Skeletal muscle satellite cell (primary cell): ENCODE data around the gene USP35.

Experiments
- H3K27me3 ChIP-seq: 2 replicates; pipeline ENCODE4 v1.7.0; 2013; ENCODE audit warnings: low read length; ENCODE audit not compliant: control insufficient read depth, insufficient read depth
- H3K36me3 ChIP-seq: 2 replicates; pipeline ENCODE4 v1.7.0; 2013; ENCODE audit warnings: mild to moderate bottlenecking, control low read depth, low read length; ENCODE audit not compliant: insufficient read depth
- H3K4me1 ChIP-seq: 2 replicates; pipeline ENCODE4 v1.7.0; 2013; ENCODE audit warnings: low read length; ENCODE audit not compliant: control insufficient read depth, insufficient read depth
- H3K4me2 ChIP-seq: 2 replicates; pipeline ENCODE4 v1.7.0; 2013; ENCODE audit warnings: mild to moderate bottlenecking, low read length
- H3K4me3 ChIP-seq: 2 replicates; pipeline ENCODE4 v1.7.0; 2013; ENCODE audit warnings: low read length
- H3K9ac ChIP-seq: 2 replicates; pipeline ENCODE4 v1.7.0; 2013; ENCODE audit warnings: mild to moderate bottlenecking, low read depth, low read length, moderate library complexity
- H3K9me3 ChIP-seq: replicated peaks from 2 replicates; pipeline ENCODE4 v1.7.0; 2013; ENCODE audit warnings: mild to moderate bottlenecking, control low read depth, low read length

USP35 gene

DNA sequence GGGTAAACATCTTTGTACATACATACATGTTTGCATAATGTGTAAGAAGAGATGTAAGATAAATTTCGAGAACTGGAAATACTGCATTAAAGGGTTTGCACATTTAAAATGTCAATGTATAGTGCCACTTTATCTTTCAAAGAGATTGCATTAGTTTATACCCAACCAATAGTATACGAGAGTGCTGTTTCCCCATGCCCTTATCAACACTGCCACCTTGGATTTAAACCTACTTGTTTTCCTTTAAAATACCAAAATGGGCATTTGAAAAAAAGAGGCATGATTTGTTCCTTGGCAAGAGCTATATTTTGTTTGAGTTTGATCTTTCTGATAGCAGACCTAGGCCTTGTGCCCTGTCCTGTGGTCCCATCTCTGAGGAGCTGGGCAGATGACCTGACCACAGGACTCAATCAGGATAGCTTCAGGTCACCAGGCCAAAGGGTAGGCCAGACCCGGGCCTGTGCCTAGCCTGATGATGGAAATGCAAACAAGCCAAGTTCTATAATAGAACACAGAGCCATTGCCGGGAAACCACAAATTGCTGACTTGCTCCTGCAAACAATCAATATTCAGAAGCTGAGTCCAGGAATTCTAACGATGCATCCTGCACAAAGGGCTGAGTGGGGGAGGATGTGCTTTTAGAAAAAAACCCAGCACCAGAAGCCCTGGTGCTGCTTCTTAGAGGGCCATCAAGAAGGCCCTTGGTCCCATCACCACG lies 32.4 kb upstream of the USP35 start:
- no peaks in the 10 kb centered on the region for H3K9me3 ChIP-seq
- H3K4me1 ChIP-seq = no peaks in the 10 kb centered on the region
- H3K36me3 ChIP-seq = no peaks in the 10 kb centered on the region
- no peaks in the 10 kb centered on the region for H3K27me3 ChIP-seq
- H3K4me2 ChIP-seq = no peak overlapping the region
- H3K4me3 ChIP-seq = no peak overlapping the region
- H3K9ac ChIP-seq = no peak overlapping the region

DNA sequence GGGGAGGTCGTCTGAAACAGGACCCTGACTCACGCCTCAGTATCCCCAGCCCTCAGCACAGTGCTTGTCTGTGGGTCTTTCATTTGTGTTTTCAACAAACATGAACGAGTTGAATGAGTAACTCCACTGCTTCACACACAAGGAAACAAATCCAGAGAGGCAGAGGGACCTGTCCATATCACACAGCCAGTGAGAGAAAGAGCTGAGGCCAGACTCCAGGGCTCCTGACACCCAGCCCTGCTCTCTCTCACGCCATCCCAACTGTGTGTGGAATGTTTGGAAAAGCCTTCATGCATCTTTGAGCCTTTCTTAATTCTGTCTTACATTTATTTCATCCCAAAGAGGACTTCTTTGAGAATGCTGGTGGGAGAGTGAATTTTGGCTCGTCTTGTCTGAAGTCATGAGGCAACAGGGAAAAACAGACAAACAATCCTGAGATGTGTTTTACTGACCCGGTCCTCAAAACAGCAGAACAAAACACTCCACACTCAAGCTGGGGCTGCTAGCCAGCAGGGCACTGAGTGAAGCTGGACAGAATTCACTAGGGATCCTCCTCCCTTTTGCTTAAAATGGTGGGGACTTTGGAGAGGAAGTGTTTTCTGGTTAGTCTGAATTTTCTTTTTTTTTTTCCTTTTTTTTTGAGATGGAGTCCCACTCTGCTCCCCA lies 29.6 kb upstream of the USP35 start:
- no peak overlapping the region for H3K4me3 ChIP-seq
- no peak overlapping the region for H3K9ac ChIP-seq
- H3K4me2 ChIP-seq = no peak overlapping the region
- no peaks in the 10 kb centered on the region for H3K27me3 ChIP-seq
- peaks cover 4% of the 10 kb centered on the region for H3K4me1 ChIP-seq
- no peaks in the 10 kb centered on the region for H3K36me3 ChIP-seq
- H3K9me3 ChIP-seq = no peaks in the 10 kb centered on the region

DNA sequence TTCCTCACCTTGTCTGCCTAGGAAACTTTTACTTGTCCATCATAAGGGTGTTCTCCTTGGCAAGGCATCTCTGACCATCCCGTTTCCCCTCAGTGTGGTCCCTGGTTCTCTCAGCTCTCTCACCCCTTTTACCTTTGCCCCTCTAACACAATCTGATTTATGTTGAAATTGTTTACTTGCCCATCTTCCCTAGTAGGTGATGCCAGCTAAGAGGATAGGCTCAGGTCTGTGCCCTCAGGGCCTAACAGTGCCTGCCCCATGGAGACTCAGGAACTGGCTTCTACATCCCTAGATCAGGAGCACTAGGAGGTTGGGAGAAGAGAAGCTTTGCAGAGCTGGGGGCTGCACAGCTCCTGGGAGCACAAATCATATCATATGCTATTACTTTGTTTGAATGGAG lies 28.2 kb upstream of the USP35 start:
- no peak overlapping the region for H3K4me3 ChIP-seq
- H3K27me3 ChIP-seq = no peaks in the 10 kb centered on the region
- H3K4me1 ChIP-seq = peaks cover 4% of the 10 kb centered on the region
- no peaks in the 10 kb centered on the region for H3K36me3 ChIP-seq
- H3K9me3 ChIP-seq = no peaks in the 10 kb centered on the region
- H3K4me2 ChIP-seq = no peak overlapping the region
- H3K9ac ChIP-seq = no peak overlapping the region

DNA sequence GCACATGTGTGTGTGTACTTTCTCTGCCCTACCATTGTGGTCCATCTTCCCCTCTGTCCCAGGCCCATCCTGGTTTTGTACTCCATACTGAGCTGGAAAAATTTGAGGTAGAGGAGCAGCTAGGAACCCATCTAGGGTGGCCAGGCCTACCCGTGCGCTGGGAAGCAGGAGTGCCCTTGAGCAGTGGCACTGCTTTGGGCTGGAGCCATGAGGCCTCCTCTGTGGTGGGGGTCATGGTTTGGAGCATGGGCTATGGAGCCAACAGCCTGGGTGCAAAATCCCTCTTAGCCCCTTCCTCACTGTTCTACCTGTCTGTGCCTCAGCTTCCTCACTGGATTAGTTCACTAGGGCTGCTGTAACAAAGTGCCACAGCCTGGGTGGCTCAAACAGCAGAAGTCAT lies 27.4 kb upstream of the USP35 start:
- no peak overlapping the region for H3K4me3 ChIP-seq
- H3K36me3 ChIP-seq = no peaks in the 10 kb centered on the region
- H3K27me3 ChIP-seq = no peaks in the 10 kb centered on the region
- no peaks in the 10 kb centered on the region for H3K9me3 ChIP-seq
- peaks cover 4% of the 10 kb centered on the region for H3K4me1 ChIP-seq
- no peak overlapping the region for H3K9ac ChIP-seq
- H3K4me2 ChIP-seq = no peak overlapping the region

DNA sequence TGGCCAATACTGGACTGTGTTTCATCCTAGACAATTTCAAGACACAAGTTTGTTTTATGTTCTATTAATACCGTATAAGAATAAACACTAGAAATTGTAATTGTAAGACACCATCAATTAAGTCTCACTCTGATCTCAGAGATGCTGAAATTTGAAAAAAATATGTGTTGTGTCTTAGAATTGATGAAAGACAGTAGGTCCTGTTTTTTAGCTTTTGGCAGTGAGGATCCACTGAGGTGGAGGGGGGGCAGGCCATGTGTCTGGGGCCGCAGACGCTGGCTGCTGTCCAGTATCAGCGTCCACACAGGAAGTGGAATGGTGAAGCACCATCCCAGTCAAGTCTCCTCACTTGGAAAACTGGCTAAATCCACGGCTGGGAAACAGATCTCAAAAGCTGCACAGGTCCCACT lies 26.8 kb upstream of the USP35 start:
- Histone ChIP-seq H3K27me3 (no peaks in the 10 kb centered on the region), H3K4me3 (no peak overlapping the region), H3K36me3 (no peaks in the 10 kb centered on the region), H3K4me2 (no peak overlapping the region), H3K9me3 (no peaks in the 10 kb centered on the region), H3K4me1 (peaks cover 4% of the 10 kb centered on the region), H3K9ac (no peak overlapping the region)

DNA sequence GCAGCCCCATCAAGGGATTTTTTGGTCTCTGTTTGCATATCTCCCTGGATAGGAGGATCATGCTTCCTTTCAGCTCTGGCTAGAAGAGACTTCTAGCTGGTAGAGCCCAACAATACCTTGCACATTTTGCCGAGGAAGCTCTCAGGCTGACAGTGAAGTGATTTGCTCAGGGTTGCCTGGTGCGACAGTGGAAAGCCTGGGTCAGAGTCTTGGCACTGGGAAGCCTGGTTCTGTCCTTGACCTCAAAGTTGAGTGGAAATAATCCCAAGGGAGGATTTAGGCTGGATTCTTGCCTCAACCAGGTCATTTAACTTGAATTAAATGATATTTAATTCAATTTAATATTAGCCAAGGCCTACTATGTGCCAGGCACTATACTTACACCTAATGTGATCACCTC lies 24.9 kb upstream of the USP35 start:
- H3K36me3 ChIP-seq = no peaks in the 10 kb centered on the region
- H3K9me3 ChIP-seq = no peaks in the 10 kb centered on the region
- H3K9ac ChIP-seq = no peak overlapping the region
- H3K4me1 ChIP-seq = peaks cover 19% of the 10 kb centered on the region
- no peaks in the 10 kb centered on the region for H3K27me3 ChIP-seq
- H3K4me2 ChIP-seq = no peak overlapping the region
- no peak overlapping the region for H3K4me3 ChIP-seq

DNA sequence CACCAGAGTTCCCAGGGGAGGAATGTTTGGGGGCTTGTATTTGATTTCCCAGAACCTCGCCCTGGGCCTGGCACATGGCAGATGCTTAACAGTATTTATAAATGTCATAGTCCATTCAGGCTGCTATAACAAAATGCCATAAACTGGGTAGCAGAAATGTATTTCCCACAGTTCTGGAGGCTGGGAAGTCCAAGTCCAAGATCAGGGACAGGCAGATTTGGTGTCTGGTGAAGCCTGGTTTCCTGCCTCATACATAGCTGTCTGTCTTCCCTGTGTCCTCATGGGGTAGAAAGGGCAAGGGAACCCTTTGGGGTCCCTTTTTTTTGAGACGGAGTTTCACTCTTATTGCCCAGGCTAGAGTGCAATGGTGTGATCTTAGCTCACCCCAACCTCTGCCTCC lies 24.2 kb upstream of the USP35 start:
- Histone ChIP-seq H3K4me2 (no peak overlapping the region), H3K9me3 (no peaks in the 10 kb centered on the region), H3K36me3 (no peaks in the 10 kb centered on the region), H3K4me1 (peaks cover 24% of the 10 kb centered on the region), H3K27me3 (no peaks in the 10 kb centered on the region), H3K4me3 (no peak overlapping the region), H3K9ac (no peak overlapping the region)

DNA sequence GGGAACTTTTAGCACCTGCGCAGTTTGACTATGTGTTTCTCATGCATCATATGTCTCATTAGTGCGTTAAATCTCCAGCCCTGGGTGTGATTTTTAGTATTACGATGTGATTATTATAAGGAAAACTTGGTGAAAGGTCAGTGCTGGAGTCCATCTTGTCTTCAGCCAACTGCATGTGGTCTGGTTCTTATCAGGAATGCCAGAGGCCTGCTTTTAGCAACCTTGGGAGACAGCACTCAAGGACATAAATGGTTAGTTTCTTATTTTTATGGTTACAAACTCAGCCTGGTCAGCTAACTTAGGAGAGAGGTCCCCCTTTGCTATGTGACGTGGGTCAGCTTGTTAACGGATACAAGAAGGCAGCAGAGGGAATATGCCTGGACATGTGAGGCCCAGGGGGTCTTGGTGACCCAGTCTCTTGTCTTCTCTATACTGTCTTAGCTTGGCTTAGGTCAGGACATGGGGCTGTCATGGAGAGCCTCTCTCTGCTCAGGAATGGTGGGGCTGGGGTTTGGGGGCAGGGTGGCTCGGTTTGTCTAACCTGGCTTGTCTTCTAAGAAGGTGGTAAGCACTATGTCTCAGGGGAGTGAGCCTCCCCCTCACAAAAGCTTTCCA lies 21.8 kb upstream of the USP35 start:
- Histone ChIP-seq H3K9ac (no peak overlapping the region), H3K4me2 (no peak overlapping the region)

DNA sequence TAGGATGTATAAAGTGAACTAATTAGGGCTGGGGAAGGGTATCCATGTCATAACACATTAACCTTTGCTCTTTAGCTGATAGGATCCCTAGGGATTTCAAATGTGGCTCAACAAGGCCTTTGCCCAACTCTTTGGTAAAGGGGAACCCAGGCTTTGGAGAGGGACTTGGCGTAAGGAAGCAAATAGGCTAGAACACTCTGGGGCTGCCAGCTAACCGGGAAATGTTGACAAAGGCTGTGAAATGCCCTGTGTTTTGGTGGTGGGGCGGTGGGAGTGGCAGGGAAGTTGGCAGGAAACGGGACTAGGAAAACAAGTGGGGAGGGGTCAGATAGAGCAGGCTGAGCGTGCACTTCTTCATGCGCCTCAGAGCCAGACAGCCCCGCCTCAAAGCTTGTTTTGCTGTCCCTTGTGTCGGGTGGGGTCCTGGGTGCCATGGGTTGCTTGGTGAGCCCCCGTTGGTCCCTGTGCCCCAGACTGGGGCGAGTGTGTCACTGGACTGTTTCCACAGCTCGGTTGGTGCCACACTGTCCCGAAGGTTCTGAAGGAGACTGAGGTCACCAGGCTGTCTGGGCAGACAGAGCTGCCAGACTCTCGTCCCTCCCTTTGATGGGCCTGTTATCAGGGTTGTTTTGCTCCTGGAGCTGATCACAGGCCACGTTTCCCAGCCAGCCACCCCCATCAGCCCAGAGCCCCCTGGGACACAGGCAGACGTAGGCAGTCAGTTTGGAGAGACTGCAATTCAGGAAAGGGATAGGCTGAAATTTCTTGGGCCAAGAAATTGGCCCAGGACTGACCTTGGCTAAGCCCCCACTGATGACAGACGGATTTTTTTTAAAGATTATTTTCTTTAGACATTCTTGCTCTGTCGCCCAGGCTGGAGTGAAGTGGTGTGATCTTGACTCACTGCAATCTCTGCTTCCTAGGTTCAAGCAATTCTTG lies 19.9 kb upstream of the USP35 start:
- H3K9ac ChIP-seq = peak overlapping the region; percentile 72
- peaks cover 39% of the 10 kb centered on the region for H3K4me1 ChIP-seq
- no peaks in the 10 kb centered on the region for H3K27me3 ChIP-seq
- peak overlapping the region; percentile 39 for H3K4me3 ChIP-seq
- H3K9me3 ChIP-seq = no peaks in the 10 kb centered on the region
- peak overlapping the region; percentile 66 for H3K4me2 ChIP-seq
- H3K36me3 ChIP-seq = peaks cover 13% of the 10 kb centered on the region

More for the DNA sequence above, 21.8 kb upstream of the USP35 start:
- H3K9me3 ChIP-seq = no peaks in the 10 kb centered on the region
- H3K4me1 ChIP-seq = peaks cover 43% of the 10 kb centered on the region
- H3K4me3 ChIP-seq = no peak overlapping the region
- H3K36me3 ChIP-seq = no peaks in the 10 kb centered on the region
- no peaks in the 10 kb centered on the region for H3K27me3 ChIP-seq

DNA sequence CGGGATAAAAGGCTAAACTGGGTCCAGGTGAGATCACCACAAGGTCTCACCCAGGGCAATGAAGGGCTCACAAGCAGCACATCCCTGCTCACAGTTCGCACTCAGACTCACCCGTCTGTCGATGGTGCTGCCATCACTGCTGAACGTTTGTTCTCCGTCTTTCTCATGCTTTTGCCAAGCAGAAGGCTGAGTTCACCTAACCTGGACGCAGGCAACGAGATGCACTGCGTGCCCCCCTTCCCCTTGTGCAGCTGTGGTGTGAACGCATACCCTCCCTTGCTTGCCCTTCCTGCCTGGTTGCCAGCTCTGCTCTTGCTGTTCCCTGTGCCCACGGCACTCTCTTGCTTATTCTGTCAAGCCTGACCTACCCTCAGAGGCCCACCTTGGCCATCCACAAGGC lies 18.3 kb upstream of the USP35 start:
- Histone ChIP-seq H3K4me2 (no peak overlapping the region), H3K9ac (no peak overlapping the region), H3K4me1 (peaks cover 39% of the 10 kb centered on the region), H3K27me3 (no peaks in the 10 kb centered on the region), H3K4me3 (no peak overlapping the region), H3K9me3 (no peaks in the 10 kb centered on the region), H3K36me3 (peaks cover 15% of the 10 kb centered on the region)

DNA sequence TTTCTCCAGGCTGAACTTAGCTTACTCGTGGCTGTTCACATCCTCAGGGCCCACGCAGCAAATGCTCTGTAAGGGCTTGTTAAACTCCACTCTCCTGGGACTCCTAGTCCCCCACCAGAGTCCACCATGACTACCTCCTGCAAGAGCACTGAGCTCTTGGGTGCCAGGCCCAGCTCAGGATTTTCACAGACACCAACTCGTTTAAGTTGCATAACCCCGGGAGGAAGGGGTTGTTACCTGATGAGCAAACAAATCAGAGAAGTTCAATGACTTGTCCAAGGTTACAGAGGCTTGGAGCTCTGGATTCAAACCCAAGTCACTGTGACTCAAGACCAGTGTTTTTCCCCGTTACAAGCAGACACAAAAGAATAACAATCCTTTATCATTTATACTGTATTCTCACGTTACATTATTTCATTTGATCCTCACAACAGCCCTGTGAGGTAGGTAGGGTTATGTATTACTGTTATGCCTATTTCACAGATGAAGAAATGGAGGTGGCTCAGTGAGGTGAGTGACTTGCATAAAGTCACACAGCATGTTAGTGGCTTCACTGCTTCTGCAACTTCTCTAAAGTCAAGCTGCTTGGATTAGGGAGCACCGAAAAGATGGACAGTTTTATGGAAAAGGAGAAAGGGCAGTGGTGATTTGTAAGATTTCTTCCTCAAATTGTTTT lies 17.7 kb upstream of the USP35 start:
- no peak overlapping the region for H3K4me2 ChIP-seq
- H3K27me3 ChIP-seq = no peaks in the 10 kb centered on the region
- peaks cover 16% of the 10 kb centered on the region for H3K36me3 ChIP-seq
- H3K9me3 ChIP-seq = no peaks in the 10 kb centered on the region
- no peak overlapping the region for H3K9ac ChIP-seq
- H3K4me1 ChIP-seq = peaks cover 39% of the 10 kb centered on the region
- H3K4me3 ChIP-seq = no peak overlapping the region
